SK-N-MC (cell line): Measurements from ENCODE around the gene IL21R.

Source experiments
- EZH2 ChIP-seq: fragments of 200-600 bp; sonication (generic); IDR thresholded peaks from one replicate; pipeline ENCODE4 v1.6.1; 2017; ENCODE audit warnings: antibody characterized with exemption
- FOXP2 ChIP-seq: optimal IDR thresholded peaks from 2 replicates; pipeline ENCODE3; 2011; ENCODE audit warnings: mild to moderate bottlenecking, moderate library complexity; ENCODE audit not compliant: insufficient read depth; ENCODE audit errors: extremely low read length, control extremely low read depth
- POLR2AphosphoS5 ChIP-seq: IDR thresholded peaks from 2 replicates; pipeline ENCODE4 v1.6.1; 2012; ENCODE audit warnings: mild to moderate bottlenecking, low read depth, low read length, borderline replicate concordance

- no peak for TF ChIP-seq EZH2
- TF ChIP-seq POLR2AphosphoS5, result no peak
- no peak for TF ChIP-seq FOXP2
Measured at GRCh38 chr16:27432558-27432957, 30.6 kb downstream of the IL21R start.
